Left lung (tissue), 10 donors: ENCODE data around the gene ESYT3. TPM values are rescaled to one million over a fixed set of nuclear protein-coding genes. Genes with fewer than 3 reads are reported as not detected.
A peak's percentile ranks its signal among the peaks of the same experiment; 100 is the strongest.
"Not testable (repeated sequence)": the region's sequence is repeated elsewhere in the genome, so short reads cannot be mapped to it uniquely, and the experiment has no call there.

Source experiments
- ATAC-seq: fragments of 200-7000 bp; cut with Tn5 transposase; one replicate; pipeline ENCODE4 v1.9.1; 2020; ENCODE audit warnings: moderate library complexity
- DNase-seq, 4 donors: peaks; one replicate each; pipeline ENCODE4 v3.0.0-alpha.2; 2013 to 2020
- H3K27ac ChIP-seq, 2 donors: fragments of 200-600 bp; sonication (generic) in 1 of 2; one replicate each; pipeline versions ENCODE4 v1.5.0 to v1.8.0; 2020 to 2021
- H3K27me3 ChIP-seq, 2 donors: fragments of 200-600 bp; sonication (generic) in 1 of 2; one replicate each; pipeline versions ENCODE4 v1.5.0 to v1.8.0; 2020 to 2021
- H3K36me3 ChIP-seq, 2 donors: fragments of 200-600 bp; sonication (generic) in 1 of 2; one replicate each; pipeline versions ENCODE4 v1.5.0 to v1.8.0; 2020 to 2021
- H3K4me1 ChIP-seq, 2 donors: fragments of 200-600 bp; one replicate each; pipeline ENCODE4 v1.8.0; 2021
- H3K4me3 ChIP-seq, 2 donors: fragments of 200-600 bp; sonication (generic) in 1 of 2; one replicate each; pipeline versions ENCODE4 v1.5.0 to v1.8.0; 2020 to 2021; ENCODE audit warnings: mild to moderate bottlenecking in 1 of 2
- H3K9me3 ChIP-seq, 2 donors: fragments of 200-600 bp; sonication (generic) in 1 of 2; one replicate each; pipeline versions ENCODE4 v1.5.0 to v1.8.0; 2020 to 2021
- intact Hi-C, 2 donors: fragments of 100-400 bp; cut with DNase I; formaldehyde crosslinking; loops; one replicate each; pipeline versions ENCODE4 v1.11.2 to v1.14.2; 2022
- polyA plus RNA-seq, 6 donors: library from polyadenylated mRNA; unstranded; fragments of 120-200 nt; gene quantifications; one replicate each; pipeline ENCODE4 v1.2.1, GENCODE V29; 2013; ENCODE audit not compliant: insufficient read length in 6 of 6
- total RNA-seq, 2 donors: library from RNA; stranded (reverse); fragmentation: NEBNext Ultra II Directional; extraction: Animal tissue kit (Norgen Biotek cat#: 25700); gene quantifications; one replicate each; pipeline ENCODE4 v1.2.1, GENCODE V29; 2021
- TF ChIP-seq, protein P1 (sequence below), 2 donors: fragments of 200-600 bp; sonication (generic) in 1 of 2; IDR thresholded peaks; one replicate each; pipeline versions ENCODE4 v1.5.0 to v1.8.0; 2021; ENCODE audit warnings: antibody characterized with exemption in 2 of 2
- donor health status: DM: no; HTN: yes; CAD: no.
- donor health status: DM: no; HTN: no; CAD: no.

Gene ESYT3
- total and polyA plus RNA-seq, 8 donors = 18.7 to 44.4 (median 37.4) TPM

GRCh38 chr3:138408751-138409570 is 25.5 kb upstream of the ESYT3 start:
- no peak overlapping the region for H3K27ac ChIP-seq
- TF ChIP-seq, protein P1, sequence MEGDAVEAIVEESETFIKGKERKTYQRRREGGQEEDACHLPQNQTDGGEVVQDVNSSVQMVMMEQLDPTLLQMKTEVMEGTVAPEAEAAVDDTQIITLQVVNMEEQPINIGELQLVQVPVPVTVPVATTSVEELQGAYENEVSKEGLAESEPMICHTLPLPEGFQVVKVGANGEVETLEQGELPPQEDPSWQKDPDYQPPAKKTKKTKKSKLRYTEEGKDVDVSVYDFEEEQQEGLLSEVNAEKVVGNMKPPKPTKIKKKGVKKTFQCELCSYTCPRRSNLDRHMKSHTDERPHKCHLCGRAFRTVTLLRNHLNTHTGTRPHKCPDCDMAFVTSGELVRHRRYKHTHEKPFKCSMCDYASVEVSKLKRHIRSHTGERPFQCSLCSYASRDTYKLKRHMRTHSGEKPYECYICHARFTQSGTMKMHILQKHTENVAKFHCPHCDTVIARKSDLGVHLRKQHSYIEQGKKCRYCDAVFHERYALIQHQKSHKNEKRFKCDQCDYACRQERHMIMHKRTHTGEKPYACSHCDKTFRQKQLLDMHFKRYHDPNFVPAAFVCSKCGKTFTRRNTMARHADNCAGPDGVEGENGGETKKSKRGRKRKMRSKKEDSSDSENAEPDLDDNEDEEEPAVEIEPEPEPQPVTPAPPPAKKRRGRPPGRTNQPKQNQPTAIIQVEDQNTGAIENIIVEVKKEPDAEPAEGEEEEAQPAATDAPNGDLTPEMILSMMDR (IDR thresholded peaks at IDR 0.05) = no peak
- intact Hi-C loops = no loop called here

DNA sequence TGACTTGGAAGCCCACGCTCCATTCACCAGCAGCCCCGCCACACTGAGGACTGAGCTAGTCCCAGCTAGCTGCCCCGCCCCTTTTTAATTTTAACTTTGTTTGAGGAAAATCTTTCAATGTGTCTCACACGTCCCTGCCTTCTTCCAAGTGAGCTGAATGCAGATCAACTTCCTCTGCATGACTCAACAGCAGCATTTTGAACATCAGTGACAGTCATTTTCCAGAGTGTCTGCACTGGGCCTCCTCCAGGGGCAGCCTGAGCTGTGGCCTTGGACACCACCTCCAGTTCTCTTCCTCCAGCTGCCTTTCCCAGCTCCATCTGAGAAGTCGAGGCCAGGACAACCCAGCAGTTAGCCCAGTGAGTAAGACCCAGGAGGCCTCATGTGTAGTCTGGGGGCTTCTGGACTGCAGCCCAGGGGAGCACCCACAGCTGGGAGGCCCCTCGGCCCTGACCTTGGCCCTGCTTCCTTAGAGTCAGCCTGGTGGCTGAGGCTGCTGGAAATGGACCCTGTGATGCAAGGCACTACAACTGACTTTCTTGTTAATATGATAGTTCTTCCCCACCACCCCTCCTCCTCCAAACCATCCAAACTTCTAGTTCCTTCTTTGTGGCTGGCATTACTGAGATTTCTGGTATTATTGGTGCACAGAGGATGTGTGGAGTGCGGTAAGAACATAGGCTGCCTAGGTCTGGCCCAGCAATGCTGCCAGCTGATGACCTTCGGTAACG is 21.4 kb upstream of the ESYT3 start:
- no peak overlapping the region for H3K4me3 ChIP-seq
- no peaks in the 10 kb centered on the region for H3K27me3 ChIP-seq
- DNase-seq (no peak), ATAC-seq (peak; percentile 29)
- intact Hi-C loops = loop anchor here in 1 of 2 donors (10.0 kb wide), 1 partner anchor 68 kb away; the partner anchor contains the start of gene MRAS
- H3K27ac ChIP-seq = peak overlapping the region in 1 of 2 donors; percentile 37
- peaks cover 0 to 6% of the 10 kb centered on the region in 2 donors for H3K4me1 ChIP-seq
- H3K9me3 ChIP-seq = no peaks in the 10 kb centered on the region
- H3K36me3 ChIP-seq = no peaks in the 10 kb centered on the region
- TF ChIP-seq, protein P1 (IDR thresholded peaks at IDR 0.05) = no peak

More at GRCh38 chr3:138408751-138409570, 25.5 kb upstream of the ESYT3 start:
- DNase-seq = no peak
- no peak overlapping the region for H3K4me3 ChIP-seq
- H3K27me3 ChIP-seq = no peaks in the 10 kb centered on the region
- H3K9me3 ChIP-seq = no peaks in the 10 kb centered on the region
- no peak for ATAC-seq
- peaks cover 0 to 12% of the 10 kb centered on the region in 2 donors for H3K36me3 ChIP-seq
- peaks cover 0 to 6% of the 10 kb centered on the region in 2 donors for H3K4me1 ChIP-seq

GRCh38 chr3:138416236-138416635 is 18.2 kb upstream of the ESYT3 start:
- DNase-seq, H3K27me3 ChIP-seq, ATAC-seq, H3K27ac ChIP-seq, H3K4me1 ChIP-seq, H3K4me3 ChIP-seq, H3K36me3 ChIP-seq, H3K9me3 ChIP-seq: not testable (repeated sequence)
- intact Hi-C loops = loop anchor here in 1 of 2 donors (10.0 kb wide), 1 partner anchor 71 kb away; the partner anchor contains the start of gene MRAS

DNA sequence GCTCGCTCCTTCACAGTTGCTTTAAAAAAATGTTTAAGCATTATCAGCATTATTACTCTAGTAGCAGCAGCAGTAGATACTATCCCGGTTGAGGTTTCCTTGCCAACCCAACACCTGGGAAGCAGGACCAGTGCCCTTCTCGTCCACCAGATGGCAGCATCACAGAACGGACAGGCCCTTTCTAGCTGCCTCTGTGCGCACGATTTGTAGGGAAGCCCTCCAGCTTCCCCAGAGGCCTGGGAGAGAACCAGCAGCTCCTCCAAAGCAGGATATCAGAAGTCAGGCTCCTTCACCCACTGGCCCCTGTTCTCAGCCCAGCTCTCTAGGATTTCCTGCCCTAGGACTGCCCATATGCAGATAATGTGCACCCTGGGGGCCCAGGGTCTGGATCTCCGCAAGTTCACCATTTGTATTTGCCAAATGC is 16.8 kb upstream of the ESYT3 start:
- ATAC-seq (peak; percentile 98), DNase-seq (peak; percentile 61 to 88 (median 79))
- Histone ChIP-seq H3K4me1 (peaks cover 0 to 6% of the 10 kb centered on the region in 2 donors), H3K27me3 (no peaks in the 10 kb centered on the region), H3K9me3 (no peaks in the 10 kb centered on the region), H3K36me3 (no peaks in the 10 kb centered on the region), H3K27ac (no peak overlapping the region), H3K4me3 (no peak overlapping the region)
- intact Hi-C loops = loop anchor here in 1 of 2 donors (10.0 kb wide), 1 partner anchor 73 kb away; the partner anchor contains the start of gene MRAS
- TF ChIP-seq, protein P1 (IDR thresholded peaks at IDR 0.05) = peak; percentile 92 to 94

GRCh38 chr3:138418601-138419206 is 15.7 kb upstream of the ESYT3 start:
- intact Hi-C loops = loop anchor here in 1 of 2 donors (10.0 kb wide), 1 partner anchor 74 kb away; the partner anchor contains the start of gene MRAS
- TF ChIP-seq, protein P1 (IDR thresholded peaks at IDR 0.05) = no peak

More at GRCh38 chr3:138418601-138419206, 15.7 kb upstream of the ESYT3 start:
- H3K27me3 ChIP-seq = no peaks in the 10 kb centered on the region
- H3K4me1 ChIP-seq = no peaks in the 10 kb centered on the region
- ATAC-seq (no peak), DNase-seq (no peak)
- no peaks in the 10 kb centered on the region for H3K9me3 ChIP-seq
- no peaks in the 10 kb centered on the region for H3K36me3 ChIP-seq
- H3K4me3 ChIP-seq = no peak overlapping the region
- no peak overlapping the region for H3K27ac ChIP-seq
